Caco-2 (cell line): ENCODE measurements around the gene SARDH. TPM values are rescaled to one million over a fixed set of nuclear protein-coding genes. Genes with fewer than 3 reads are reported as not detected.

ENCODE experiments used
- BruUV-seq: library from RNA; stranded (reverse); fragments of 400-500 nt; replicated peaks from 2 replicates; lab custom pipeline; 2021; lab: Mats Ljungman, UMichigan
- CTCF ChIA-PET: fragments of 300-600 bp; sonication (Branson Sonifier 250); formaldehyde crosslinking; loops from one replicate; lab custom pipeline; 2022; ENCODE audit warnings: antibody characterized with exemption; lab: Charles Lee
- POLR2A ChIA-PET: fragments of 300-600 bp; sonication (Branson Sonifier 250); formaldehyde crosslinking; loops from one replicate; lab custom pipeline; 2022; ENCODE audit warnings: antibody characterized with exemption; lab: Charles Lee
- DNase-seq, 2 experiments: peaks; one replicate each; pipeline versions ENCODE4 v3.0.0 to v3.0.0-alpha.2; 2020 to 2022
- H3K27me3 ChIP-seq: replicated peaks from 2 replicates; pipeline ENCODE4 v1.6.0; 2011; ENCODE audit warnings: low read length; ENCODE audit not compliant: control insufficient read depth, insufficient read depth
- H3K36me3 ChIP-seq: 2 replicates; pipeline ENCODE4 v1.5.1; 2011; ENCODE audit warnings: low read length; ENCODE audit not compliant: control insufficient read depth, insufficient read depth
- H3K4me1 ChIP-seq: fragments of 250-450 bp; sonication (Bioruptor Pico); 2 replicates; pipeline ENCODE4 v1.5.1; 2020; ENCODE audit warnings: mild to moderate bottlenecking
- H3K4me3 ChIP-seq: 2 replicates; pipeline ENCODE4 v1.5.1; 2011; ENCODE audit warnings: low read depth, mild to moderate bottlenecking, control low read depth, low read length
- H3K9me3 ChIP-seq: fragments of 250-450 bp; sonication (Bioruptor Pico); 2 replicates; pipeline ENCODE4 v1.5.1; 2020; ENCODE audit warnings: mild to moderate bottlenecking, moderate library complexity
- H3K27ac Mint-ChIP-seq: one replicate; pipeline ENCODE4 v1.8.0; 2022; ENCODE audit warnings: mixed read lengths; ENCODE audit not compliant: unreplicated experiment
- H3K27me3 Mint-ChIP-seq: one replicate; pipeline ENCODE4 v1.8.0; 2022; ENCODE audit warnings: mixed read lengths; ENCODE audit not compliant: insufficient read depth, unreplicated experiment
- H3K36me3 Mint-ChIP-seq: one replicate; pipeline ENCODE4 v1.8.0; 2022; ENCODE audit warnings: mild to moderate bottlenecking, mixed read lengths; ENCODE audit not compliant: insufficient read depth, unreplicated experiment
- H3K4me1 Mint-ChIP-seq: one replicate; pipeline ENCODE4 v1.8.0; 2022; ENCODE audit warnings: low read depth, mixed read lengths; ENCODE audit not compliant: unreplicated experiment
- H3K4me3 Mint-ChIP-seq: one replicate; pipeline ENCODE4 v1.8.0; 2022; ENCODE audit warnings: mild to moderate bottlenecking, moderate library complexity, mixed read lengths; ENCODE audit not compliant: unreplicated experiment
- H3K9me3 Mint-ChIP-seq: one replicate; pipeline ENCODE4 v1.8.0; 2022; ENCODE audit warnings: mixed read lengths; ENCODE audit not compliant: unreplicated experiment
- CTCF ChIP-seq, 2 experiments: fragments of 200-600 bp in 1 of 2; IDR thresholded peaks; 1 replicate in 1 of 2; 2 replicates in 1 of 2; pipeline versions ENCODE4 v1.5.1 to v1.8.0; 2011 to 2022; ENCODE audit warnings: antibody characterized with exemption in 1 of 2, control low read depth in 1 of 2, inconsistent platforms in 1 of 2, low read depth in 1 of 2, low read length in 1 of 2, mild to moderate bottlenecking in 1 of 2, moderate library complexity in 1 of 2; ENCODE audit not compliant: insufficient read depth in 1 of 2, severe bottlenecking in 1 of 2, unreplicated experiment in 1 of 2
- intact Hi-C: fragments of 100-400 bp; cut with micrococcal nuclease; formaldehyde crosslinking; loops from one replicate; pipeline ENCODE4 v1.10.0; 2022; ENCODE audit not compliant: unreplicated experiment
- total RNA-seq: library from RNA; stranded (reverse); gene quantifications from 2 replicates; pipeline ENCODE4 v1.2.3, GENCODE V29; 2022

Gene SARDH
- total RNA-seq, 1 experiment from 2014 or later: 0.36 TPM

- no peaks in the 10 kb centered on the region for H3K9me3 ChIP-seq
- no peaks in the 10 kb centered on the region for H3K36me3 ChIP-seq
- Mint-ChIP-seq H3K4me1 (no peaks in the 10 kb centered on the region), H3K36me3 (no peaks in the 10 kb centered on the region), H3K27ac (no peak overlapping the region), H3K4me3 (no peak overlapping the region), H3K27me3 (peaks cover 21% of the 10 kb centered on the region), H3K9me3 (no peaks in the 10 kb centered on the region)
- no peak overlapping the region for H3K4me3 ChIP-seq
- TF ChIP-seq CTCF (IDR thresholded peaks at IDR 0.05; ENCODE audit: insufficient read depth in 1 of 2, low read depth in 1 of 2, low read length in 1 of 2, severe bottlenecking in 1 of 2, unreplicated experiment in 1 of 2): no peak
- BruUV-seq: no TSS peak
- H3K4me1 ChIP-seq: no peaks in the 10 kb centered on the region
- no peaks in the 10 kb centered on the region; the same call in 1 of the 2 replicates for H3K27me3 ChIP-seq
- no peak for DNase-seq
- CTCF ChIA-PET: no interaction called here
- POLR2A ChIA-PET: no interaction called here
- intact Hi-C loops: no loop called here
Observed at GRCh38 chr9:133614678-133615077, 123.5 kb downstream of the SARDH start.

DNA sequence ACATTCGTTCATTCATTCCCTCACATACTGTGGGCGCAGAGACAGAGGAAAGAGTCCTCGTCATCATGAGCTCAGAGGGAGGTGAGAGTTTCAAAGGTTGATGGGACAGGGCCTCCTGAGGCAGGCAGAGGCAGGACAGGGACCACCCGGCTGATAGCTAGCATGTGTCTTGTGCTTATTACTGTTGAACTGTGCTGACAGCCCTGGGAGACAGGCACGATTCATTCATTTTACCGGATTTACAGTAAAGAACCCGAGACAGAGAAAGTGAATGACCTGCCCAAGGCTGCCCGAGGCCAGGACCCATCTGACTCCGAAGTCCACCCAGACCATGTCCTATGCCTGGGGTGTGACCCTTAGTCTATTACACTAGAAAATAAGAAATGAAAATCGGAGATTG, 124.1 kb downstream of the SARDH start:
- no peaks in the 10 kb centered on the region for H3K36me3 Mint-ChIP-seq
- intact Hi-C loops: no loop called here
- H3K4me1 ChIP-seq: no peaks in the 10 kb centered on the region
- no peak overlapping the region for H3K27ac Mint-ChIP-seq
- TF ChIP-seq CTCF (IDR thresholded peaks at IDR 0.05; ENCODE audit: insufficient read depth in 1 of 2, low read depth in 1 of 2, low read length in 1 of 2, severe bottlenecking in 1 of 2, unreplicated experiment in 1 of 2): no peak
- H3K4me3 ChIP-seq: no peak overlapping the region
- no peaks in the 10 kb centered on the region for H3K9me3 ChIP-seq
- ChIA-PET POLR2A (no interaction called here), CTCF (no interaction called here)
- no peak overlapping the region for H3K4me3 Mint-ChIP-seq
- H3K4me1 Mint-ChIP-seq: no peaks in the 10 kb centered on the region
- no peaks in the 10 kb centered on the region; the same call in 1 of the 2 replicates for H3K27me3 ChIP-seq
- BruUV-seq: no TSS peak
- H3K27me3 Mint-ChIP-seq: peaks cover 21% of the 10 kb centered on the region
- H3K9me3 Mint-ChIP-seq: no peaks in the 10 kb centered on the region
- no peak for DNase-seq
- no peaks in the 10 kb centered on the region for H3K36me3 ChIP-seq

Other genes starting within 250 kb of the SARDH start
- gene MYMK, start 213.4 kb downstream of the SARDH start, total RNA-seq: not detected in 2 replicates
- 0.46 and 0.68 TPM in 2 replicates for gene ADAMTSL2, start 203.6 kb downstream of the SARDH start, total RNA-seq
- not detected in 2 replicates for gene FAM163B, start 129.0 kb downstream of the SARDH start, total RNA-seq
- gene DBH, start 102.0 kb downstream of the SARDH start, total RNA-seq: not detected in 2 replicates